Activated T-cell treated with anti-CD3 and anti-CD28 coated beads, Interleukin-2, amount 50 U/mL, for 1 hour (primary cell): ENCODE results near the gene PCGF3.

Experiments
- DNase-seq: peaks from one replicate; pipeline ENCODE4 v3.0.0-alpha.2; 2020

PCGF3 gene

DNA sequence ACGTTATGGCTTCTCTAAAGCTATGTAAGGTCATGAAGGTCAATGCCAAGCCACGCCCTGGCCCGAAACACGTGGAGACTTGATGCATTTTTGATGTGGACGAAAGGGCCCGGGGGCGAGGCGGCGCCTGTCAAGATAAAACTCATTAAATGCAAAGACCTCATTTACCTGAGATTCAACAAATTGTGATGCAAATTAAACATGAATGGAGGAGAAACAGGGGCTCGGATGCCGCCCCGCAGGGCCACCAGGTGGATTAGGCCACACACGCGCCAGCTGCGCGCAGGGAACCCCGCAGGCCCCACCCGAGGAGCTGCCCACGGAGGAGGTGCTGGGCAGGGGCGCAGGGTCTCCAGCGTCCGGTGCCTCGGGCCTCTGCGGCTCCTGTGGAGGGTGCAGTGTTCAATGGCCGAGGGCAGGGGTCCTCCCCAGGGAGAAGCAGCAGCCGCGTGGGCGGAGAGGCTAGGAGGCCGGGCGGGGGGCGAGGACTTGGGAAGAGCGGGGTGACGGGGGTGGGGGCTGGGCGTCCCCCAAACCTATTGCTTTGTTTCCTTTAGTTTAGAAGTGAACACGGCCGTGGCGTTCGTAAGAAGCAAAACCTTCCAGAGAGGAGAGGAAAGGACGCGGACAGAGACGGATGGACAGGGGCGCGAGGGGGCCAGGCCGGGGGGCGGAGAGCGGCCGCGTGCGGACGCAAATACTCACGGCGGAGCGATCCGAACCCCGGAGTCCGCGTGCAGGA lies 79.9 kb downstream of the PCGF3 start:
- DNase-seq: no peak

DNA sequence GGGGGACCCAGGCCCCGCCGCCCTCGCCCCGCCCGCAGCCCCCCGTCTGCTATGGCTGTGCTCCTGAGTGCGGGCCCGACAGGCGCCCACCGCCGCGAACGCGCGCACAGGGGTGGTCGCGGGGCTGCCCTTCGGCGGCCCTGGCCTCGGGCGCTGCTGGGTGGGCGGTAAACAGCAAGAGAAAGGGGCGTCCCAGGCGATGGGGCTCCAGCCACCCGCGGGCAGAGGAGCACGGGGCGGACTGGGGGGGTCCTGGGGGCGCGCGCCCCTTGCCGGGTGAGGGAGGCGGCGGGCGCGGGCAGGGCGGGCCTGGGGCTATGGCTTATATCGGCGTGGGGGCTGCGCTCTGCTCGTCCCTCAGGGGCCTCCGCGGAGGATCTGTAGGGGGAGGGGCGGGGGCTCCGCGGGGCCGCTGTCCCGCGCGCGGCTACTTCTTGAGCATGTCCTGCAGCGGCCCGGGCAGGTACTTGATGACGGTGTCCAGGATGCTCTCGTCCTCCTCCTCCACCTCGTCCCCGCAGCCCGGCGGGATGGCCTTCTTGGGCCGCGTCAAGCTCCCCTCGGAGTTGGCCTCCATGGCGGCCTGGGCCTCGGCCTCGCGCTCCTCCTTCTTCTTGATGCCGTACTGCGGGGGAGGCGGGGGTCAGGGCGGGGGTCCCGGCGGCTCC lies 80.6 kb downstream of the PCGF3 start:
- DNase-seq: no peak

DNA sequence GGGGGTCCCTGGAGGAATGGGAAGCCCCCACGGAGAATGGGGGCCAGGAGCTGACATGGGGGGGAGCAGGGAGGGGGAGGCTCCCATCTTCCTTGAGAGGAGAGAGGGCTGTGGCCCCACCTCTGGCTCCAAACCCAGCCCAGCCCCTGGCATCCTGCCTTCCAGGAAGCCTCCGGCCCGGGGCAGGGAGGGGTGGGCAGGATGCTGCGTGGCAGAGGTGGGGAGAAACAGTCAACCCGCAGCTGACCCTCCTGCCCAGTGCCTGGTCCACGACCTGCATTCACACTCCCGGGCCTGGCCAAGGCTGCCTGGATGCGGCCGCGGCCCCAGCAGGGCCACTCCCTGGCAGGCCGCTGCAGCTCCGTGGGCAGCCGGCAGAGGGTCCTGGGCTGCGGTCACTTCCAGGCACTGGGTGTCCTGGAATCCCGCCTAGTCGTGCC lies 81.2 kb downstream of the PCGF3 start:
- no peak for DNase-seq

DNA sequence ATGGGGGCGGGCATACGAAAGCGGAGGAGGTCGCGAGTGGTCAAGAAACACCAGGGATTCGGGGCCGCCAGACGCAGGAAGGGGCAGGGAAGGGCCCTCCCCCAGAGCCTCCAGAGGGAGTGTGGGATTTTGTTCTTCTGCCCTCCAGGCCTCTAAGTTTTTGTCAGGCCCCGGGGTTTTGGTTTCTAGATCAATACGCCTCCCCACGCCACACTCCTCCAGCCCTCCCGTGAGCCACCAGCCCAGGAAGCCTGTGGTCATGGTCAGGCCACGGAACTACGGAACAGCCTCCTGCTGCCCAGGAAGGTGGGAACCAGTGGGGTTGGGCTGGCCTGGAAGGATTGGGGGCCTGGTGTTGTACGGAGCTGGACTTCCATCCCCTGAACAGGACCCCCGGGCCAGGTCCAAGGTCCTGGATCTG lies 81.9 kb downstream of the PCGF3 start:
- no peak for DNase-seq

DNA sequence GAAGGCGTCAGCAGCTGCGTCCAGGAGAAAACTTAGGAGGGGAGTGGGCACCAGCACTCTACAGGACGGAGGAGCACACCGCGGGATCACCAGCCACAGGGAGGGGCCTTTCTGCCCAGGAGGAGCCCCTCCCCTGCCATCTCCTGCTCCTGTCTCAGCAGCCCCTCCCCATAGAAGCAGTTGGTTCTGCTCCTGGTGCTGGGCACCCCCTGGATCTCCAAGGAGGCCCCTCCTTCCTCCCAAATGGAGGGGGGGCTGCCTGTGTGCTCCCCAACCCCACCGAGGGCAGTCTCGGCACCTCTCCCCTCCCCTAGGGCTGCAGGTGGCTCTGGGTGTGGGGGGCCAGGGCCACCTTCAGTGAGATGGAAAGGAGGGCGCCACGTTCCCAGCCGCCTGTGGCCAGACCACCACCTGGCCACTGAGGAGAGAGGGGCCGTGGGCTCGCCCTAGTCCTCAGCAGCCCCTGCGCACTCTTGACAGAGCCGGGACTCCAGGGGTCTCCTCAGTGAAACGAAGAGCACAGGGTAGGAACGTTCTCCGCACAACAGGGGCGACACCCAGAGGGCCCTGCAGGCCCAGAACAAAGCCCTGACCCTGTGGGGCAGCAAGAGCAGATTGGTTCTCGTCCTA lies 82.5 kb downstream of the PCGF3 start:
- no peak for DNase-seq

DNA sequence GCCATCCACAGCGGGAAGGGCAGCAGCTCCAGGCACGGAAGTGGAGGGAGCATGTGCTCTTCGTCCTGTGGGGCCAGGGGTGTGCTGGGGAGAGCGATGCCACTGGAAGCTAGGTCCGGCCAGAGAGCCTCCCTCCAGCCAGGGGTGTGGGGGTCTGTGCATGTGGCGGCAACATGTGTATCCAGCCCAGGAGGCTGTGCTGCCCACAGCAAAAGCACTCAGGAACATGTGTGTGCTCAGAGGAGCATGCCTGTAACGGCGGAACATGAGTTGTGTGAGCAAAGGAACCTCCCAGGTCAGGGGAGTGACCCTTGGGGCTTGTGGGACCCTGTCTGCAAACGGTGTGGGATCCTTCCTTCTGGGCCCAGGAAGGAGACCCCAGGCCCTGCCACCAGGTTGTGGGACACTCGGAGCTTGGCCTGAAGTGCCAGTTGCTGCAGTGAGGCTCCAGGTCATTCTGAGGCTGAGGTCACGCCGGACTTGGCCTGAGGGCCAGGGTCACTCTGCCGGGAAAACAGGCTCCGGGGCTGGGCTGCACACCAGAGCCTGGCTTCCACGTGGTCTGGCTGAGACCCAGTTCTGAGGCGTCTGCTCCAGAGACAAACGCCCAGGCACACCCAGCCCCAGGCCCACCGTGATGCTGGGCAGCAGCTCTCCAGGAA lies 83.1 kb downstream of the PCGF3 start:
- DNase-seq: no peak

DNA sequence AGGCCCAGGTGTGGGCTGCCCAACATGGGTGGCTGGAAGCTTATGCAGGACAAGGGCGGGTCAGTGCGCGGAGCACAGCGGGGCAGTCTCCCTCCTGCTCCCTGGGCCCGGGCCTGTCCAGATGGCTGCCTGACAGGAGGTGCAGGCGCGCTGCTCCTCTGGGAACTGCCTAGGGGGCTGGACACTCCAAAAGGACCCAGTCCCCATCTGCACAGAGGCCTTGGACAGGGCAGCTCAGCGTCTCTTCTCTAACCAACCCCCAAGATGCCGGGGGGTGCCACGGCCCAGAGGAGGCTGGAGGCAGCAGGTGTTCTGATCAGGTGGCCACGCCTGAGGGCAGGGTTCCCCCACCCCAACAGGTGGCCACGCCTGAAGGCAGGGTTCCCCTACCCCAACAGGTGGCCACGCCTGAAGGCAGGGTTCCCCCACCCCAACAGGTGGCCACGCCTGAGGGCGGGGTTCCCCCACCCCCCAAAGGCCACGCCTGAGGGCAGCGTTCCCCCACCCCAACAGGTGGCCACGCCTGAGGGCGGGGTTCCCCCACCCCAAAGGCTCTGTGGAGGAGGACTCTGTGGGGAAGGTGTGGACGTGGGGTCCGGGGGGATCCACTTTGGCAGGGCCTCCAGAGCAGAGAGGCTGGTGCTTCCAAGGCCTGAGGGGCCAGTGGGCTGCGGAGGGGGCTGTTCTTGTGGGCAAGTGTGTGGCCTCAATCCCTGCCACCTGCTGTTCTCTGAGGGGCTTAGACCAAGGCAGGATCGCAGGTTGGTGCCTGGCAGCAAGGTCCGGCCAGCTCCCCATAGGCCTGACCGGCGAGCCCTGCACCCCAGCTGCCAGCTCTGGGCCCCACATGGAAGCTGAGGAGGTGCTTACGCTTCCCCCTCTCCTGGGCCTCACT lies 84.2 kb downstream of the PCGF3 start:
- DNase-seq: no peak

DNA sequence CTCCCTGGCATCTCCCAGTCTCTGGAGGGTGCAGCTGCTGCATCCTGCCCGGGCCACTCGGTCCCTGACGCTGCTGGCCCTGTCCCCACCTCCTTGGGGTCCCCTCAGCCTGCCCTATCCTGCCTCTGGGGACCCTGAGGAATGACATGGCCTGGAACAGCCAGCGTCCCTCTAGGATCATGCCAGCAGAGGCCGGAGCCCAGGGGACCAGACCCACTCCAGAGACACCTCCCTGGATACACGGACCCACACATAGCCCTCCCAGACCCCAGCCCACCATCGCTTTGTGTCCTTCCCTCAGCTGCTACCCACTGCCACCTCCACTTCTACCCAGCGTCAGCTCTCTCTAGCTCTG lies 84.8 kb downstream of the PCGF3 start:
- no peak for DNase-seq

DNA sequence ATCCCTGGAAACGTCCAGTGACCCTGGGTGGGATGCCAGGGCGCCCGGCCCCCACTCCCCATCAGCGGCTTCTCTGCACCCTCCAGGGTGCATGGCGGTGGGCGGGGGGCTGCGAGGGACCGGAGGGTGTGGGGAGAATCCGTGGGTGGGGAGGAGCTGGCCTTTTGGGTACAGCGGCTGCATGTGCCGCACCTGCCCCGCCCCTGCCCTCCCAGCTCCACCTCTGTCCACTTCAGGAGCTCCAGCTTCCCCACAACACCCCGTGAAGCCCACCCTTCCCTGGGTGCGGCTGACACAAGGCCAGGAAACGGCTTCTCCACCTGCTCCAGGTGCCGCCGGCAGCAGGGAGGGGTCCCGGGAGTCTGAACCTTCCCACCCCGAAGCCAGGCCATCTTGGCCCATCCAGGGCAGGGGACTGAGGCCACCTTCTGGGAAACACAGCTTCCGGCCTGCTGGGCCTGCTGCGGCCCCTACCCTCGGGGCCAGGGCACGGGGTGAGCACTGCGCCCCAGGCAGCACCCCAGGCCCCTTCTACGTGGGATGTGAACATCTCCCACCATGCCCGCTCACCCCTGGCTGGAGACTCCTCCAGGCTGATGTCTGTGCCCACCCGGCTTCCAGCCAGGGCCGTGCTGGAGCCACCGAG lies 85.7 kb downstream of the PCGF3 start:
- no peak for DNase-seq

DNA sequence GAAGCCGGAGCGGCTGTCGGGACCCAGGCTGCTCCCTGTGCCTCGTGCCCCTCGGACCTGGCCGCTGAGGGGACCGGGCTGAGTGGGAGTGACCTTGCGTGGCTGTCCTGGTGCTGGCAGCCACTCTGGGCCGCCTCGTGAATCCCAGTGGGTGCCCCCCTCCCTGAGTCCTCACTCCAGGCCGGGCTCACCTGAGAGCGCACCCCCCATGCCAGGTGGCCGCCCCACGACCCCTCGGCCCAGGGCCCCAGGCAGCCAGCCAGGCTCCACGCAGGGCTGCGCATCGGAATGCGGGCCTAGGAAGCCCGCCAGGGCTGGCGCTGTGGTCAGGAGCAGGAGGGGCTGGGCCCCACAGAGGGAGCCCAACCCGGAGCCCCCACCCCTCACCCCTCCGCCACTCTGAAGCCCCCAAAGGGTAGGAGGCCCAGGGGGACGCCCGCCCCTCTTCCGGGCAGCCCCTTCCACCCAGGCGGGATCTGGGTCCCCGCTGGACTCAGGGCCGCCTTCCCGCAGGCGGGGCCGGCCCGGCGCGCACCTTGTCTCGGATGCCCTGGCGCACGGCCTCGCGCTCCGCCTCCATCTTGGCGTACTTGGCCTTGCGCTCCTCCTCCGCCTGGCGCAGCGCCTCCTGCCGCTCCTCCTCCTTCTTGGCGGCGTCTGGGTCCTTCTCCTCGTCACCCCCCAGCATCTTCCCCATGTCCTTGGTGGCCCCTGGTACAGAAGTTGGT lies 86.4 kb downstream of the PCGF3 start:
- peak; percentile 55 for DNase-seq

DNA sequence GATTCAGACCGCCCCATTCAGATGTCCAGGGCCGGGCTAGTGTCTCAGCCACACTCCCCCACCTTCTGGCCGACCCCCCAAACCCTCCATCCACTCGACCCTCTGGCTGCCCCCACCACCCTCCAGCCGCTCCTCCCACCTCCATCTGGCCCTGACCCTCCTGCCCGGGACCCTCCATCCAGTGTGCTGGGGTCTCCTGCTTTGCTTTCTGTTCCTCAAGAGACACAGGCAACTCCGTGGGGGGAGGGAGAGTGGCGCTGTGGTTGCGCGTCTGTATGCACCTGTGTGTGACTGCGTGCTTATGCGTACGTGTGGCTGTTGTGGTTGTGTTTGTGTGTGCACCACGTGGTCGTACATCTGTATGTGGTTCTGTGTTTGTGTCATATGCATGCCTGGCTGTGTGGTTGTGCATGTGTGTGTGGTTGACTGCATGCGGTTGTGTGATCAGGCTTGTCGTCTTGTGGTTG lies 87.0 kb downstream of the PCGF3 start:
- no peak for DNase-seq

DNA sequence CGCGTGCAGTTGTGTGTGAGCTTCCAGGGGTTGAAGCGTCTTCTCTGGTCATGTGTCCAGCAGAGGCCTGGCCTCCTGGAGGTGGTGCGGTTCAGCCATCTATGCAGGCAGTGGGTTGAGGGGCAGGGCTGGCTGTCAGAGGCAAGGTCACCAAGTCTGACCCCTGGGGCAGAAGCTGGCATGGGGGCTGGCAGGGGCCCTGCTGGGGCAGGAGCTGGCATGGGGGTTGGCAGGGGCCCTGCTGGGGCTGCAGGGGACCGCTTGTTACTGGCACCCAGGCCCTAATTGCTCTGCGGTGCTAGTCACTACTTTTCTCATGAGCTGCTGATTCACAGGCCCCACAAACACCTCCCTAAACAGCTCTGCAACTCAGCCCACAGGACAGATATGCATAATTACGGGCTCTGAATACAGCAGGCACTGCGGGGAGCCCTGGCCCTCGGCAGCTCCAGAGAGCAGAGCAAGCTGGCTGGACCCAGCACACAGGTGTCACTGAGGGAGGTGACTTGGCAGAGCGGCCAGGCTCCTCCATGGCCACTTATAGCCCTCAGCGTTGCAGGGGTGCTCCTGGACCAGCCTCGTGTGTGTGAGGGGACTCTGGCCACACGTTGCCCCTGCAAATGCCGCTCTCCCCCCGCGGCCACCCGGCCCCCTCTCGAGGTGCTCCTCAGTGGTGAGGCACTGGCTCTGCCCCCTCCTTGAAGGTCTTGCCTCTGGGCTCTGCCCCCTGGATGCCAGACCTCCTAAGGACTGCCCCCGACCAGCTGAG lies 87.6 kb downstream of the PCGF3 start:
- DNase-seq: no peak

DNA sequence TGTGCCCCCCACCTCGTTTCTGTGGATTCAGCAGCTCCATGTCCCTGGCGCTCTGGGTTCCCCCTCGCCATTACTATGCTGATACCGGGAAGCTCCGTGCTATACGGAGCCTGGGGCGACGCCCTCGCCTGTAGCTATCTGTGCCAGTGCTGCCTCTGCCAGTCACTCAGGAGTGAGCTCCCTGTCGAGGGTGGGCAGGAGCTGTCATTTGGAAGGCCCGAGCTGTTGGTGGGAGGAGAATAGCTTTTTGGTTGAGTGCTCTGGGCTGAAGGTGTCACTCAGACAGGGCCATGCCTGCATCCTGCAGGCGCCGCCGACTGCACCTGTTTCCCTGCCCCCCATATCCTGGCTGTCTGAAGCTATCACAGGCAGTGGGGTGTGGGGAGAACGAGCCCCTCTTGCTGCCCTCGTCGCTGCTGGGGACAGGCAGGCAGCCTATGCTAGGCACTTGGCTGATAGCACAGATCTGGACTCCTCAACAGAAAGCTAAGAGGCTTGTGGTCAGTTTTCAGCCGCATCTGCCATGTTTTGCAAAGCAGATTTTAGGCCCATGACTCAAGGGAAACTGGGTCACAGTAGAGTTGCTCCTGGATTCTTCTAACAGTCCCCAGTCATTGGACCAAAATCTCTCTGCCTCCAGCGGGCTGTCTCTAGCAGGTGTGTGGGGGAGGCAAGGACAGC lies 88.4 kb downstream of the PCGF3 start:
- DNase-seq: no peak

DNA sequence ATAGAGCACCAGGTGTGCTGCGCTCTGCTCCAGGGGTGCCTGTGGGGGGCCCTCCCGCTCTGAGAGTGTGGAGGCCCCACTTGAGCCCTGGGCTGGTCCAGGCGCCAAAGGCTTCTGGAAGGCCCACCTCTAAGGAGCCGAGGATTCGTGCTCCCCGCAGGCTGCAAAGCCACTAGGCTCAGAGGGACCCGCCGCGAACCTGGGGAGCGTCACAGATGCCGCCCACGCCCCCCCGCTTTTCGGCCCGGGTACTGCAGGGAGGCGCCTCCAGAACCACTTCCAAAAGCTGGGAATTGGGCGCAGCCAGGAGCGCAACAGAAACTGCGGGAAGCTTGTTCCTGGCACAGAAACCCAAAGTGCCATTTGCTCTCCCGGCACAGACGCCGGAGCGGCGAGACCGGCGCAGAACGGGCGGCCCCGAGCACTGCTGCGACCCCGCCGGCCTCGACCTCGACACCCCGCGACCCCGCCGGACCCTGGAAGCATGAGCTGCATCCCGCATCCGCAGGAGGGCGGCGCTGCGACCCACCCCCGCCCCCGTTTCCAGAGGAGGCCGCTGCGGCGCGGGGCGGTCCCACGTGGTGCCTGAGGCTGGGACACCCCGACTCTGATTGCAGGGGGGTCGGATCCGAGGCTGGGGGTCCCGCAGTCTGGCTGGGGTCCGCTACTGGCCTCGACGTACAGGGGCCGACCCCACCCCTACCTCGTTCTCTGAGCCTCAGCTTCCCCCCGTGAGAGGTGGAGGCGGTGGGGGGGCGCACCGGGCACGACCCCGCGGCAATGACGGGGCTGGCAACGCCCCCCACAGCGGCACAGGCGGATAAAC lies 89.5 kb downstream of the PCGF3 start:
- DNase-seq: no peak

DNA sequence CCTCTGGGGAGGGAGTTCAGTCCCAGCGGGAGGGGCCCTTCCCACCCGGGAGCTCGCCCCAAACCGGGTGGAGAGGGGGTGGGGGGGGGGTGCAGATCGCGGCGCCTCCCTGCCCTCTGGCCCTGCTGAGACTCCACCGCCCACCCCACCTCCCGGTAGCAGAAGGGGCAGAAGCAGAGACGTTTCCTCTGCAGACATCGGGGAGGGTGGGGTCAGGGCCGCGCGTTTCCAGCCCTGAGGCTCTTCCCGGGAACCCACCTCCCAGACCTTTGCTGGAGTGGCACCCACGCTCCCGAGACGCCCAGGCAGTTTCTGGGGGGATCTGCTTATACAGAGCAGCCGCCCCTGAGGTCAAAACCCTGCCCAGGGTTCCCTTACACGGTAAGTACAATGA lies 90.1 kb downstream of the PCGF3 start:
- no peak for DNase-seq

DNA sequence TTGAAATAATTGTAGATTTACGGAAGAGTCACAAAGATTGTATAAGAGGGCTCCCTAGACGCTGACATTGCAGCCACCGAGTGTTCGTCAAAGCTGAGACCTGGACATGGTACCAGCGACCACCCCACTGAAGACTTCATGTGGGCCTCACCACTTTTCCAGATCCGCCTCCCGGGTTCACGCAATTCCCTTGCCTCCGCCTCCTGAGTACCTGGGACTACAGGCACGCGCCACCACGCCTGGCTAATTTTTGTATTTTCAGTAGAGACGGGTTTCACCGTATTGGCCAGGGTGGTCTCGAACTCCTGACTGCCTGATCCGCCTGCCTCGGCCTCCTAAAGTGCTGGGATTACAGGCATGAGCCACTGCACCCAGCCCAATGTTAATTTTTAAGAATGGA lies 90.6 kb downstream of the PCGF3 start:
- no peak for DNase-seq

DNA sequence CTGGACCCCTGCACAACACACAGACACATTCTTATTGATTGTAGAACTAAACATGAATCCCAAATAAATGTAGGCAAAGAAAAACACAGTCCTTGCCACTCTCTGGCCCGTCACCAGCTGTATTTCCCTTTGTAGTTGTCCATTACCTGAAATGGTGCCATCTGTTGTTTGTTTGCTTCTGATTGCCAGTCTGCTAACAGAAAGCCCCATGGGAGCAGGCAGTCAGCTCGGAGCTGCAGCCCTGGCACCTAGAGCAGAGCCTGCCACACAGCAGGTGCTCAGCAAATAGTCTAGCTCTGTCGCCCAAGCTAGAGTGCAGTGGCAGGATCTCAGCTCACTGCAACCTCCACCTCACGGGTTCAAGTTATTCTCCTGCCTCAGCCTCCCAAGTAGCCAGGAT lies 91.4 kb downstream of the PCGF3 start:
- no peak for DNase-seq

DNA sequence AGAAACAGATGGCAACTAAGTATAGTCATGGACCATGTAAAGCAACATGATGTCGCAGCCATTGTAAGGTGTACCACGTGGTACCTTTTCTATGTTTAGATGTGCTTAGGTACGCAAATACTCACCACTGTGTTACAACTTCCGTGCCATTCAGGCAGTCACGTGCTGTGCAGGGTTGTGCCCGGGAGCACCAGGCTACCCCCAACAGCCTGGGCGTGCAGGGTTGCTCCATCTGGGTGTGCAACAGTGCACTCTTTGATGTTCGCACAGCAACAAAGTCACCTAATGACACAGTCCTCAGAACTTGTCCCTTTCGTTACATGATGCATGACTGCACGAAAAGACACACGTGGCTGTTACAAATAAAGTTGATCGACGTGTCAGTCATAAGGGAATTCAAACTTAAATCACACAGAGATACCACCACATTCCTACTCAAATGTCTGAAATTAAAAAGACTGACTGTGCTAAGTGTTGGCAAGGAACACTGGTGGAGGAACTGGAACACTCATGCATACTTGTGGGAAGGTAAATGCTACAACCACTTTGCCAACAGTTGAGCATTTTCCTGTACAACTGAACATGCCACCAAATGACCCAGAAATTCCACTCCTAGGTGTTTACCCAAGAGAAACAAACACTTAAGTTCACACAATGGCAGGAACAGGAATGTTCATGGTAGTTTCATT lies 95.9 kb downstream of the PCGF3 start:
- no peak for DNase-seq
